ENCODE results near the gene COG5.
"Not testable (repeated sequence)": the region's sequence is repeated elsewhere in the genome, so short reads cannot be mapped to it uniquely, and the experiment has no call there.

COG5 gene

DNA sequence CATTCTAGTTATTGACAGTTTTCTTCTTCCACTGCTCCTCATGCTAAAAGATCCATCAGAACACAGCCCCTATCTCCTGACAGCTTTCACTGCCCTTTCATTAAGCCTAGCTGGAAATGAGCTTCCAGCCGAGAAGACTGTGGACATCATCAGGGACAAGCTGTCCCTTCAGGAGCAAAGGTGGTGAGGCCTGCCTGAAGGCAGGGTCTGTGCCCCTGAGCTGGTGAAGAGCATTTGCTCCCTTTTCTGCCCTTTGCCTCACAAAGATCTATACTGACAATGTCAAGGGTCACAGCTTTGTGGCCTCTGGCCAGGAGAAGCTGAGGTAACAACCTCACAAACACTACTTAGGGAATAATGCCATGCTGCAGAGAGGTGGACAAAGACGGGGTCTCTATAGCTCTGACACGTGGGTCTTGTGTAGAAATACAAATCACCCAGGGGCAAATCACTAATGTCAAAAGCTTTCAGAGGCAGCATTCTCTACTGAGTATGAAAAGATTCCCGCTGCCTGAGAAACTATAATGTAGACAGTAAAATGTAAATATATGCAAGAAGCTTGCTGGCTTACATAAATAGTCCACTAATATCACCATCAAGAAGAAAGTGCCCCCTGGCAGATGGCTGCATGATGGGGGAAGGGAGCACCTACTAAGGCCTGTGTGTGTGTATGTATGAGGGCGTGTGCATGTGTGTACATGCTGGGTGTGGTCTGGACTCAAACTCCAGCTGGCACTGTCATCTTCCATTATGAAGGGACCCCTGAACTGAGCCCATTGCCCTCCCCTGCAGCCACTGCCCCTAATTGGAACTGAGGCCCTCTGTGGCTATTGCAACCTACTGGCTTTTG is 339.1 kb downstream of the COG5 start:
- Histone ChIP-seq H3K27ac (ENCODE audit: poor library complexity, severe bottlenecking) (no peak overlapping the region), H3K9me3 (ENCODE audit: severe bottlenecking) (no peaks in the 10 kb centered on the region), H3K4me3 (ENCODE audit: severe bottlenecking) (no peak overlapping the region), H3K36me3 (ENCODE audit: low read depth) (peaks cover 9% of the 10 kb centered on the region; the same call in 1 of the 2 replicates), H3K27me3 (ENCODE audit: insufficient read depth, poor library complexity, severe bottlenecking) (no peaks in the 10 kb centered on the region), H3K4me1 (ENCODE audit: insufficient read depth, poor library complexity, severe bottlenecking) (no peaks in the 10 kb centered on the region)
- TF ChIP-seq, protein P1, sequence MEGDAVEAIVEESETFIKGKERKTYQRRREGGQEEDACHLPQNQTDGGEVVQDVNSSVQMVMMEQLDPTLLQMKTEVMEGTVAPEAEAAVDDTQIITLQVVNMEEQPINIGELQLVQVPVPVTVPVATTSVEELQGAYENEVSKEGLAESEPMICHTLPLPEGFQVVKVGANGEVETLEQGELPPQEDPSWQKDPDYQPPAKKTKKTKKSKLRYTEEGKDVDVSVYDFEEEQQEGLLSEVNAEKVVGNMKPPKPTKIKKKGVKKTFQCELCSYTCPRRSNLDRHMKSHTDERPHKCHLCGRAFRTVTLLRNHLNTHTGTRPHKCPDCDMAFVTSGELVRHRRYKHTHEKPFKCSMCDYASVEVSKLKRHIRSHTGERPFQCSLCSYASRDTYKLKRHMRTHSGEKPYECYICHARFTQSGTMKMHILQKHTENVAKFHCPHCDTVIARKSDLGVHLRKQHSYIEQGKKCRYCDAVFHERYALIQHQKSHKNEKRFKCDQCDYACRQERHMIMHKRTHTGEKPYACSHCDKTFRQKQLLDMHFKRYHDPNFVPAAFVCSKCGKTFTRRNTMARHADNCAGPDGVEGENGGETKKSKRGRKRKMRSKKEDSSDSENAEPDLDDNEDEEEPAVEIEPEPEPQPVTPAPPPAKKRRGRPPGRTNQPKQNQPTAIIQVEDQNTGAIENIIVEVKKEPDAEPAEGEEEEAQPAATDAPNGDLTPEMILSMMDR (IDR thresholded peaks at IDR 0.05; ENCODE audit: poor library complexity, severe bottlenecking), result no peak
- ATAC-seq (ENCODE audit: low read depth) (no peak), DNase-seq (ENCODE audit: low spot score) (no peak)

DNA sequence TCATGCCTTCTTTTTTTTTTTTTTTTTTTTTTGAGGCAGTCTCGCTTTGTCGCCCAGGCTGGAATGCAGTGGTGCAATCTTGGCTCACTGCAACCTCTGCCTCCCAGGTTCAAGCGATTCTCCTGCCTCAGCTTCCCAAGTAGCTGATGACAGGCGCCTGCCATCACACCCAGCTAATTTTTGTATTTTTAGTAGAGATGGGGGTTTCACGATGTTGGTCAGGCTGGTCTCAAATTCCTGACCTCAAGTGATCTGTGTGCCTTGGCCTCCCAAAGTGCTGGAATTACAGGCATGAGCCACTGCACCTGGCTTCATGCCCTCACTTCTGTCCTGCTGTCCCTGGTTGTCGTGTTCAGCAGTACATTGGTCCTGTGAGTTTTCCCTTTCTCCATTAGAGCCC is 342.9 kb downstream of the COG5 start:
- not testable (repeated sequence) for H3K4me3 ChIP-seq (ENCODE audit: severe bottlenecking); ATAC-seq (ENCODE audit: low read depth); H3K9me3 ChIP-seq (ENCODE audit: severe bottlenecking); DNase-seq (ENCODE audit: low spot score); H3K27me3 ChIP-seq (ENCODE audit: insufficient read depth, poor library complexity, severe bottlenecking); H3K27ac ChIP-seq (ENCODE audit: poor library complexity, severe bottlenecking); H3K36me3 ChIP-seq (ENCODE audit: low read depth); H3K4me1 ChIP-seq (ENCODE audit: insufficient read depth, poor library complexity, severe bottlenecking)

DNA sequence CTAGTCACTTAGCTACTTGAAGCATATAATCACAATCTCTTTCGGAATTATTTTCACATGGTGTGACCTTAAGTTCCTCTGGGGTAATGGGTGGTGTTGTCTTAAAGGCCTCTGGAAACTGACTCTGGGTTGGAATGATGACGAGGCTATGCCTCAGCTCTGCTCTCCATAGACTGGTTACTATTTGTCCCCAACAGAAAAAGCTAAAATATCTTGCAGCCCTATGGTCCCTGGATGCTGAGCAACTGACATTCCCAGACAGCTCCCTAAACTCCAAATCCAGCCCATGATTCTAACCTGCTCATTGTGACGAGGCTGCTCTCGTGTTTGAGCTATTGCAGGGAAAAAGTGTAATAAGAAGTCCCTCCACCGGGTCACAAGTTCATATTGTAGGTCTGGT is 343.4 kb downstream of the COG5 start:
- DNase-seq (ENCODE audit: low spot score) (no peak), ATAC-seq (ENCODE audit: low read depth) (no peak)
- Histone ChIP-seq H3K9me3 (ENCODE audit: severe bottlenecking) (no peaks in the 10 kb centered on the region), H3K4me1 (ENCODE audit: insufficient read depth, poor library complexity, severe bottlenecking) (no peaks in the 10 kb centered on the region), H3K27ac (ENCODE audit: poor library complexity, severe bottlenecking) (no peak overlapping the region), H3K36me3 (ENCODE audit: low read depth) (0 out of 2 replicates have a peak, but pooled peaks cover 5% of the 10 kb centered on the region), H3K4me3 (ENCODE audit: severe bottlenecking) (no peak overlapping the region), H3K27me3 (ENCODE audit: insufficient read depth, poor library complexity, severe bottlenecking) (no peaks in the 10 kb centered on the region)
- TF ChIP-seq, protein P1 (IDR thresholded peaks at IDR 0.05; ENCODE audit: poor library complexity, severe bottlenecking), result no peak

DNA sequence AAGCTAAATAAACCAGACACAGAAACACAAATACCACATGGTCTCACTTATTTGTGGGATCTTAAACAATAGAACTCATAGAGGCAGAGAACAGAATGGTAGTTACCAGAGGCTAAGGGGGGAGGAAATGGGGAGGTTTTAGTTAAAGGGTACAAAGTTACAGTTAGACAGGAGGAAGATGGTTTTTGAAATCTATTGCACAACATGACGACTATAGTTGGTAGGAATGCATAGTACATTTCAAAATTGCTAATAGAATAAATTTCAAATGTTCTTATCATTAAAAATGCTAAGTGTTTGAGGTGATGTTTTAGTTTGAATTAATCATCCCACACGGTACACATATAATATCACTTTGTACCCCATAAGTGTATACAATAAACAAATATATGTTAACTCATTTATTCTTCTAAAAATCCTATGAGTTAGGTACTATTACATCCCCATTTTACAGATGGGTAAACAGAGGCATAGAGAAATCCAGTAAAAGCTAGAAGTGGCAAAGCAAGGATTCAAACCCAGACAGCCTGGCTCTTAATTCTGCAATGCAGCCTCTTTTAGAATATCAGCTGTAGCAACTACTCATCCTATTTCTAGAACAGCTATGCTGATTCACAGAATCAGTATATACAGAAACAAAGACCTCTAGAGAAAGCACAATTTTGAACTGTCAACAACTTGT is 344.0 kb downstream of the COG5 start:
- no peak for DNase-seq (ENCODE audit: low spot score)
- Histone ChIP-seq H3K27ac (ENCODE audit: poor library complexity, severe bottlenecking) (no peak overlapping the region), H3K27me3 (ENCODE audit: insufficient read depth, poor library complexity, severe bottlenecking) (no peaks in the 10 kb centered on the region), H3K36me3 (ENCODE audit: low read depth) (0 out of 2 replicates have a peak, but pooled peaks cover 5% of the 10 kb centered on the region), H3K4me3 (ENCODE audit: severe bottlenecking) (no peak overlapping the region), H3K9me3 (ENCODE audit: severe bottlenecking) (no peaks in the 10 kb centered on the region), H3K4me1 (ENCODE audit: insufficient read depth, poor library complexity, severe bottlenecking) (no peaks in the 10 kb centered on the region)
- TF ChIP-seq, protein P1 (IDR thresholded peaks at IDR 0.05; ENCODE audit: poor library complexity, severe bottlenecking), result no peak
- ATAC-seq (ENCODE audit: low read depth), result no peak

DNA sequence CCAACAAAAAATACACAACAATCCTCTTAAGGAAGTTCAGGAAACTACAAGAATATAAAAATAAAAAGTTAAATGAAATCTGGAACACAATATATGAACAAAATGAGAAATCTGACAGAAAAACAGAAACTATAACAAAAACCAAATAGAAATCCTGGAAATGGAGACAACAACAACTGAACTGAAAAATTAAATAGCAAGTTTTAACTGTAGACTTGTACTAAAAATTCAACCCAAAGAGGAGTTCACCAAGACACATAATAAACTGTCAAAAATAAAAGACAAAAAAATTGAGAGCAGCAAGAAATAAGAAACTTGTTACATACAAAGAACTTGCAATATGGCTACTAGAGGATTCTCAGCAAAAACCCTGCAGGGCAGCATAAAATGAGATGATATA is 349.8 kb downstream of the COG5 start:
- TF ChIP-seq, protein P1 (IDR thresholded peaks at IDR 0.05; ENCODE audit: poor library complexity, severe bottlenecking), result no peak
- 0 out of 2 replicates have a peak, but pooled peaks cover 8% of the 10 kb centered on the region for H3K36me3 ChIP-seq (ENCODE audit: low read depth)
- no peak for ATAC-seq (ENCODE audit: low read depth)
- DNase-seq (ENCODE audit: low spot score), result no peak
- no peak overlapping the region for H3K27ac ChIP-seq (ENCODE audit: poor library complexity, severe bottlenecking)
- H3K4me3 ChIP-seq (ENCODE audit: severe bottlenecking), result no peak overlapping the region
- H3K4me1 ChIP-seq (ENCODE audit: insufficient read depth, poor library complexity, severe bottlenecking), result no peaks in the 10 kb centered on the region
- no peaks in the 10 kb centered on the region for H3K27me3 ChIP-seq (ENCODE audit: insufficient read depth, poor library complexity, severe bottlenecking)
- no peaks in the 10 kb centered on the region for H3K9me3 ChIP-seq (ENCODE audit: severe bottlenecking)
